PC-3 (cell line): Measurements from ENCODE around the gene EPN2.

Source experiments
- CTCF ChIP-seq: fragments of 300-600 bp; sonication (generic); conservative IDR thresholded peaks from 2 replicates; pipeline ENCODE4 v1.5.1; 2017; ENCODE audit warnings: antibody characterized with exemption, low read depth, mild to moderate bottlenecking, low read length
- EZH2phosphoT487 ChIP-seq: fragments of 300-600 bp; sonication (generic); IDR thresholded peaks from 2 replicates; pipeline ENCODE4 v1.6.1; 2018; ENCODE audit warnings: mild to moderate bottlenecking, antibody characterized with exemption, low read length, borderline replicate concordance

GRCh38 chr17:19383681-19384470 is 146.7 kb downstream of the EPN2 start:
- no peak for TF ChIP-seq CTCF
- TF ChIP-seq EZH2phosphoT487, result no peak
